ENCODE data around the gene WDR33.

Gene WDR33

GRCh38 chr2:127651971-127652550 is 158.9 kb downstream of the WDR33 start:
- no peak for DNase-seq

GRCh38 chr2:127651381-127651809 is 159.6 kb downstream of the WDR33 start:
- no peak for DNase-seq

All from GOT3 (cell line).